HG02798 (cell line): ENCODE measurements around the gene CYTH1.

ENCODE experiments used
- ATAC-seq: cut with Tn5 transposase; IDR thresholded peaks from one replicate; pipeline ENCODE4 v1.9.1; 2021; ENCODE audit warnings: mild to moderate bottlenecking; ENCODE audit not compliant: unreplicated experiment, poor library complexity

The CYTH1 gene

DNA sequence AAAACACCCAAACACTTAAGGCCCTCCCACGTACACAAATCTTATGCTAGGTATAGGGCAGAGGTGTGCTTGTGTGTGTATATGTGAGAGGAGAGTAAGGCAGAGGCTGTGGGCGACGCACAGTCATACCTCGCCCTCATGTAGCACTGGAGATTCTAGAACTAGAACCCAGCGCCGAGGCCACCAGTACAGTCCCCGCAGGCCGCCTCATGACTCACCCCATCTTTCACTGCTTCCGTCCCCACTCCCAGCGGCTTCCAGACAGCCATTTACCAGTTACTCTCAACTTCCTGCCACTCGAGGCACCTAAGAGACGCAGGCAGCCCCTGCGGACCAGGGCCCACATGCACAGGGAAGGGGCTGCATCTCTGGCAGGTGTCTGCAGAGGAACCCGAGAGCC lies 23.2 kb upstream of the CYTH1 start:
- ATAC-seq, result no peak

- no peak for ATAC-seq
Measured at GRCh38 chr17:78804777-78805176, 22.7 kb upstream of the CYTH1 start.

GRCh38 chr17:78803186-78803845 lies 21.2 kb upstream of the CYTH1 start:
- no peak for ATAC-seq

- ATAC-seq, result no peak
Measured at GRCh38 chr17:78802459-78802858, 20.4 kb upstream of the CYTH1 start.

DNA sequence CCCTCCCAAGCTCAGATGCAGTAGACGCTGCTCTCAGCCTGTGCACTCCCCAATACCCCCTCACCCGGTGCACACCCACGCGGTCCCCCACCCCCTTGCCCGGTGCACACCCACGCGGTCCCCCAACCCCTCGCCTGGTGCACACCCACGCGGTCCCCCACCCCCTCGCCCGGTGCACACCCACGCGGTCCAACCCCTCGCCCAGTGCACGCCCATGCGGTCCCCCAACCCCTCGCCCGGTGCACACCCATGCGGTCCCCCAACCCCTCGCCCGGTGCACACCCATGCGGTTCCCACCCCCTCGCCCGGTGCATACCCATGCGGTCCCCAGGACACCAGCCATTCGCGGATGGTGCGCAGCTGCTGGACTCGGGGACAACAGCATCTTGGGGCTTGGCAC lies 19.9 kb upstream of the CYTH1 start:
- no peak for ATAC-seq

GRCh38 chr17:78800132-78800931 lies 18.3 kb upstream of the CYTH1 start:
- no peak for ATAC-seq

GRCh38 chr17:78798695-78799559 lies 16.9 kb upstream of the CYTH1 start:
- ATAC-seq, result no peak

DNA sequence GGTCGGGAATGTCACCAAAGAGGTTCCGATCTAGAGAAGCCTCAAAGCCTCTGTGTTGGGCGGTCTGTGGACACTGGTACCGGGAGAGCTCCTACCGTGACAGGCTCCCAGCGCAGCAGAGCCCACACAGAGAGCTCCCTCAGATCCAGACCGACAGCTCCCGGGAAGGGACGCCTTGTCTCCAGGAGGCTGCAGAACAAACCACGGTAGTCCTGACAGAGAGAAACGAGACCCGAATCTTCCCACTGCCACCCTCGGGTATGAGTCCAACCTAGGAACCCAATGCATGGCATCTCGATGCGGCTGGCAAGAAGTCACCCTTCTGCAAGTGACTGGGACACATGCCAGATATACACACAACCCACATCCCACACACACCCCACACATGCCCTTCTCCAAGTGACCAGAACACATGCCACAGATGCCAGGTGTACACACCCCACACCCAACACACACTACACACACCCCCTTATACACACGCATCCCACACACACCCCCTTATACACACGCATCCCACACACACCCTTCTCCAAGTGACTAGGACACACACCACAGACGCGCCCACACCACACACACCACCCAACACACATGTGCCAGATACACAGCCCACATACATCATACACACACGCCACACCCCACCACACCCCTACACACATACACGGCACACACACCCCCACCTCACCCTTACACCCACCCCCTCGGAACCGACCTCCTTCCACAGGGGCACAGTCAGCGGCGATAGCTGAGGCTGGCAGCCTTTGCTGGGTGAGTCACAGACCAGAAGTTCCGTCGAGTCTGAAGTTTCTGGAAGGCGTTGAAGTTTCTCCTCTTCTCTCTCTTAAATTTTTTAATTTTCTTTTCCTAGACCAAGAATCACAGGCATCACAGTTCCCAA lies 15.9 kb upstream of the CYTH1 start:
- no peak for ATAC-seq

- ATAC-seq, result no peak
Measured at GRCh38 chr17:78797213-78797612, 15.1 kb upstream of the CYTH1 start.

DNA sequence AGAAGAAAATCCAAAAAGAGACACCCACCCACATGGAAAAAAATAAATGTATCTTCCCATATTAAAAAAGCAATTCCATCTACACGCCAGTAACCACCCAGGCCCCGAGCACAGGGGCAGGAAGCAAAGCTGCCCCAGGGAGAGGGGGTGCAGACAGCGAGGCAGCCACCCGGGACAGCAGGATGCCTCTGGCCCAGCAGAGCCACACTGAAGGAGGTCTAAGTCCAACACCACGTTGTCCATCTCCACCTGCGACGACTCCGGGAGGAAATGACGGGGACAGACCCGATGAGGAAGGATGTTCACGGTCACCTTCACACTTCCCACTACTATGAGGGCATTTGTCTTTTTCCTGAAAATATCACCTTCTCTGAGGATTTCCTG lies 14.4 kb upstream of the CYTH1 start:
- ATAC-seq, result no peak

GRCh38 chr17:78795861-78796516 lies 13.9 kb upstream of the CYTH1 start:
- no peak for ATAC-seq

DNA sequence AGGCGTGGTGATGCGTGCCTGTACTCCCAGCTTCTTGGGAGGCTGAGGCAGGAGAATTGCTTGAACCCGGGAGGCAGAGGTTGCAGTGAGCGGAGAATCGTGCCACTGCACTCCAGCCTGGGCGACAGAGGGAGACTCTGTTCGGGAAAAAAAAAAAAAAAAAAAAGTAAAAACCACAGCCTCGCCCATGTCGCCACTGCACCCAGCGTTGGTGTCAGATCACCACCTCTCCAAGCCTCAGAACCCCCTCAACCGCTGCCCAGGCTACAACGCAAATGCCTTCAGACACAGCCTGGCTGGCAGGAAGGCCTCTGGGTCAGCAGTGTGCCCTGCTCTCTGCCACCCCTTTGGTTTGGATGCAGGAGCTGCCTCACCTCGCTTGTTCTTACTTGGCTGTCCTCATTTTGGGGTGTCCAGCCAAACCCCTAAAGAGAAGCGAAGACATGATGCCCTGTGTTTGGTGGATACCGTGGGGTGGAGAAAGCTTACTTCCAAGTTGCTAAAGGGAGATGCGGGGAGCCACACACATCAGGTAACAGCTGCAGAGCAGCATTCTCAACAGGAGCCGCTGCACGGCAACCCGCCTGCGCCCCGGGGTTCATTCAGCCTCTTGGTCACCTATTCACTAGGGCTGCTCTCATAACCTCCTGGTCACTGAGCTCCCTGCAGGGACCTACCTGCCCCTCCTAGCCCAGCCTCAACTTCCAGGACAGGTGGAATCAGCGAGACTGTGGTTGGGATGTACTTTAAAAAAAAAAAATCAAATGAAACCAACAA lies 13.0 kb upstream of the CYTH1 start:
- no peak for ATAC-seq

DNA sequence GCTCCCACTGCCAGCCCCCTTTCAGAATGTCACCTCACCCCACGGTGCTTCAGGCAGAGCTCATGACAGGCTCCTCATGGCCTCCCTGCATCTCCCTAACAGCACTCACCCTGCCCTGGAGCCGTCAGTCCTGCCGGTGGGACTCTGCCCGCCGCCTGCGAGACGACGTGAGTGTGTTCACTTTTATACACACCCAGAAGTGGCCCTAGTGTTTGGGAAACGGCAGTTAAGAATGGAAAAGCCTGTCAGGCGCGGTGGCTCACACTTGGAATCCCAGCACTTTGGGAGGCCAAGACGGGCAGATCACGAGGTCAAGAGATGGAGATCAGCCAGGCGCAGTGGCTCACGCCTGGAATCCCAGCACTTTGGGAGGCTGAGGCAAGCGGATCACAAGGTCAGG lies 12.3 kb upstream of the CYTH1 start:
- ATAC-seq, result no peak

DNA sequence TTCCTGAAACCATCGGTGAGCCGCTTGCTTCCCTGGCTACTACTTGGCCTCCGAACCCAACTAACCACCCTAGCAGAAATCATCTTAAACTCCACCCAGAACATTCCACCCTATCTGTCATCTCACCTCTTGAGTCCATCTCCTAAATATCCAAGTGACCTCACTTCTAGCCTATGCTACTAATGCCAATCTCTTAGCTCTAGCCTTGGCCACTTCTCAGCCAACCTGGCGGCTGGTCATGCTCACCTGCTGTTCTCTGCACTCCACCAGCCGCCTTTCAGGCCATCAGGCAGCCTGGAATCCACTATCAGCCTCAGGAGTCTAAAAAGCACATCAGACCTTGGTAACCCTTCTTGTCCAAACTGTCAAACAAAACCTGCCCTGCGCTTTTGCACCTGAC lies 11.9 kb upstream of the CYTH1 start:
- ATAC-seq, result no peak

DNA sequence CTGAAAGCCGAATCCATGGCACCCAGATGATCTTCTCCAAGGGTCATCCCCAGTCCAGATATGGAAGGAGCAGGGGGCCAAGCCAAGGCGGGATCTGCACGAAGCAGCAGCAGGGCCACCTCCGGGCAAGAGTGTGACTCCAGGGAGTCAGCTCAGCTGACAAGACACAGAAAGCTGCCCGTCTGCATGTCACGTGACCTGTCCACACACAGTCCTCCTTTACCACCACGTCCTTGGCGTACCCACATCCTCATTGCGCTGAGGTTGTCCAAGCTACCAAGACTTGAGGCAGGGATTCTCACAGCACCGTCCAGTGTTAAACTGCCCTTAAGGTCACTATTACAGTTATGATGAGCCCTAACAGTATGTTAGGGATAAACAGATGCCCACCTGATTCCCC lies 11.3 kb upstream of the CYTH1 start:
- ATAC-seq, result no peak

GRCh38 chr17:78791840-78792709 lies 10.0 kb upstream of the CYTH1 start:
- ATAC-seq, result no peak

- ATAC-seq, result no peak
Measured at GRCh38 chr17:78790552-78790951, 8.5 kb upstream of the CYTH1 start.

GRCh38 chr17:78789663-78790181 lies 7.6 kb upstream of the CYTH1 start:
- ATAC-seq, result no peak
